ENCODE data around the gene LYRM1.
"Not testable (repeated sequence)": the region's sequence is repeated elsewhere in the genome, so short reads cannot be mapped to it uniquely, and the experiment has no call there.

Gene LYRM1

GRCh38 chr16:20940871-20941635, 40.5 kb downstream of the LYRM1 start:
- no peak for DNase-seq

GRCh38 chr16:20941636-20941926, 41.0 kb downstream of the LYRM1 start:
- no peak for DNase-seq

- no peak for DNase-seq
Observed at GRCh38 chr16:20942256-20942655, 41.7 kb downstream of the LYRM1 start.

GRCh38 chr16:20944861-20945574, 44.4 kb downstream of the LYRM1 start:
- no peak for DNase-seq

- not testable (repeated sequence) for DNase-seq
Observed at GRCh38 chr16:20945575-20945875, 45.0 kb downstream of the LYRM1 start.

GRCh38 chr16:20946015-20946629, 45.6 kb downstream of the LYRM1 start:
- DNase-seq = no peak

GRCh38 chr16:20948444-20948843, 47.9 kb downstream of the LYRM1 start:
- DNase-seq = no peak

- DNase-seq = no peak
Observed at GRCh38 chr16:20949660-20950059, 49.1 kb downstream of the LYRM1 start.

- no peak for DNase-seq
Observed at GRCh38 chr16:20950294-20950693, 49.7 kb downstream of the LYRM1 start.

- no peak for DNase-seq
Observed at GRCh38 chr16:20952139-20952920, 51.8 kb downstream of the LYRM1 start.

GRCh38 chr16:20954574-20954973, 54.0 kb downstream of the LYRM1 start:
- DNase-seq = no peak

GRCh38 chr16:20956319-20956718, 55.7 kb downstream of the LYRM1 start:
- no peak for DNase-seq

GRCh38 chr16:20957153-20957552, 56.6 kb downstream of the LYRM1 start:
- DNase-seq = no peak

GRCh38 chr16:20960899-20961298, 60.3 kb downstream of the LYRM1 start:
- DNase-seq = no peak

- DNase-seq = no peak
Observed at GRCh38 chr16:20968765-20969164, 68.2 kb downstream of the LYRM1 start.

GRCh38 chr16:20969386-20969785, 68.8 kb downstream of the LYRM1 start:
- DNase-seq = no peak

- DNase-seq = no peak
Observed at GRCh38 chr16:20971401-20971800, 70.8 kb downstream of the LYRM1 start.

GRCh38 chr16:20973201-20973600, 72.6 kb downstream of the LYRM1 start:
- not testable (repeated sequence) for DNase-seq
